Glomerular visceral epithelial cell (primary cell): ENCODE measurements around the gene POR.
"Not testable (repeated sequence)": the region's sequence is repeated elsewhere in the genome, so short reads cannot be mapped to it uniquely, and the experiment has no call there.

ENCODE experiments used
- DNase-seq: peaks from one replicate; pipeline ENCODE4 v3.0.0-alpha.2; 2016; ENCODE audit errors: extremely low spot score

The POR gene

DNA sequence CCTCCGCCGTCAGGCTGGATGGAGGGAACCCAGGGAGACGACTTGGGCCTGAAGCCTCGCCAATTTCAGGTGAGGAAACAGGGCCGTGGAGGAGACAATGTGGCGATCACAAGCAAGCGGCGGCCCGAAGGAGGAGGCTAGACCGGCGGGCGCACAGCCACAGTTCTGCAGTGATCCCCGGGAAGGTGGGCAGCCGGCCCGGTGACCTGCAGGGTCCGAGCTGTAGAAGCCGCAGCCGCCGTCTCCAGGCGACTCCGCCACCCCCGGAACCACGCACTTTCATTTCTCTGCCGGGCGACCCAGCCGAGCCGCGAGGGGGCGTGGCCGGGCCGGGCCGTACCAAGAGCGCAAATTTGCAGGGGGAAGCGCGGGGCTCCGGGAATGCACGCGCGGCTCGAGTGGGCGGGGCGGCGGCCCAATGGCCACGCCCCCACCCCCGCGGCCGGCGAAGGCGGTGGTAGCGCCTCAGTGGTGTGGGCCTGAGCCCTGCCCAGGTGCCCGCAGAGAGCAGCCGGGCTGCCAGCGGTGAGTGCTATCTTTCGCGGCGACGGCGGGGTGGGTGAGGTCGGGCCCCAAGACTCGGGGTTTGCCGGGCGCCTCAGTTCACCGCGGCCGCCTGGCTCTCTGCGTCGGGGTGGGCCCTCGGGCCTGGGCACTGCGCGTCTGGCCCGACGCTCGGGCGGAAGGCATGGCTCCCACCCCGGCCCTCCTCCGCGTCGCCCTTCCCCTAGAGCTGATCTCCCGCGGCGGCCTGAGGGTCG is at the start of gene POR:
Gene POR, plus strand, starts transcription at position 501 of the 761 bp plus-strand sequence. CDS start 38,847 bp downstream, outside the sequence.
- DNase-seq: peak; percentile 94

- DNase-seq: no peak
Measured at GRCh38 chr7:75866114-75866488, 48.9 kb upstream of the POR start.

DNA sequence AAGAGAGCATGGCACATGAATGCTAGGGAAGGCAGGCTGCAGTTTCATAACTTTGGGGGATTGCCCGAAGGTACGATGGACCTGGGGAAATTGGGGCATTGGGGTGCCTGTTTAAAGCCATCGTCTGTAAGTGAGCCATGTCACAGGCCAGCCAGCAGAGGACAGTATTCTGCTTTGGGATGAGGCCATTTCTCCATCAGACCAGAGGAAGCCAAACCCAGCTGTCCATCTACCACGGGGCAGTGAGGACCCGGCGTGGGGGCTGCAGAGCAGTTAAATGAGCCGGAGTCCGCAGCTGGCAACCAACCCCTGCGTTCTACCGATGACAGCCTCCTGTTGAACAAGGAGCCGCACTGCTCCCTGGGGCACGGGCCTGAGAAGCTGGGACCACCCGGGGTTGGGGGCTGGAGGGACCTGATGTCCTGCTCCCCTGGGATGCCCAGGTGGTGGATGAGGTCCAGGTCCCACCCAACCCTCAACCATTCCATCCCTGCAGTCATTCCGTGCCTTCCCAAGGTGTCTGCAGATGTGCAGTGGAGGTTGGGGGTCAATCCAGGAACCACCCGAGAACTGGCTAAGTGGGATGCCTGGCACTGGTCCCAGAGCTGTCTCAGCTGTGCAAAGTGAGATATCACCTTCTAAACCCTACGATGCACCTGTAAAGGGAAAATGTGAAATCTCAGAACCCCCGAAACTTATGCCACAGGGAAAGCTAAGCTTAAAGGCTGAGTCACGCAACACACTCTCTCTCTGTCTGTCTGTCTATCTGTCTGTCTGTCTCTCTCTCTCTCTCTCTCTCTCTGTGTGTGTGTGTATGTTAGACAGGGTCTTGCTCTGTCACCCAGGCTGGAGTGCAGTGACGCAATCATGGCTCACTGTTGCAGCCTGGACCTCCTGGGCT is 48.2 kb upstream of the POR start:
- peak; percentile 57 for DNase-seq

GRCh38 chr7:75867390-75867717 is 47.6 kb upstream of the POR start:
- no peak for DNase-seq

- no peak for DNase-seq
Measured at GRCh38 chr7:75868153-75868552, 46.8 kb upstream of the POR start.

DNA sequence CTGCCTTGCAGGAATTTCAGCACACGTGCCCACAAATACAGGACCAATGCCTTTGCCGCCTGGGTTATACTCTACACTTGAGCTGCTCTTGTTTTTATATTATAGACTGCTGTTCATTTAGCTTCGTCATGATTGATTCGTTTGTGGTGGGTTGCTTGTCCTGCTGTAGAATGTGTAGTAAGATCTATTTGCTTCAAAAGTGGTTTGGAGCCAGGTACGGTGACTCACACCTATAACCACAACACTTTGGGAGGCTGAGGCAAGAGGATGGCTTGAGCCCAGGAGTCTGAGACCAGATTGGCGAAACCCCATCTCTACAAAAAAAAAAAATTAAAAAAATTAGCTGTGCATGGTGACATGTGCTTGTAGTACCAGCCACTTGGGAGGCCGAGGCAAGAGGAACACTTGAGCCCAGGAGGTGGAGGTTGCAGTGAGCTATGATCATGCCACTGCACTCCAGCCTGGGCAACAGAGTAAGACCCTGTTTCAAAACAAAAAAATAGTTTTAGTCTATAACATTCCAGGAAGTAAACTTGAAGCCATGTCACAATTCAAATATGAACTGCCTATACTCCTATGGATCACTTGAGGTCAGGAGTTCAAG is 45.1 kb upstream of the POR start:
- no peak for DNase-seq

GRCh38 chr7:75870557-75871161 is 44.3 kb upstream of the POR start:
- DNase-seq: no peak

GRCh38 chr7:75872073-75872782 is 42.7 kb upstream of the POR start:
- no peak for DNase-seq

GRCh38 chr7:75874180-75874579 is 40.8 kb upstream of the POR start:
- DNase-seq: not testable (repeated sequence)

DNA sequence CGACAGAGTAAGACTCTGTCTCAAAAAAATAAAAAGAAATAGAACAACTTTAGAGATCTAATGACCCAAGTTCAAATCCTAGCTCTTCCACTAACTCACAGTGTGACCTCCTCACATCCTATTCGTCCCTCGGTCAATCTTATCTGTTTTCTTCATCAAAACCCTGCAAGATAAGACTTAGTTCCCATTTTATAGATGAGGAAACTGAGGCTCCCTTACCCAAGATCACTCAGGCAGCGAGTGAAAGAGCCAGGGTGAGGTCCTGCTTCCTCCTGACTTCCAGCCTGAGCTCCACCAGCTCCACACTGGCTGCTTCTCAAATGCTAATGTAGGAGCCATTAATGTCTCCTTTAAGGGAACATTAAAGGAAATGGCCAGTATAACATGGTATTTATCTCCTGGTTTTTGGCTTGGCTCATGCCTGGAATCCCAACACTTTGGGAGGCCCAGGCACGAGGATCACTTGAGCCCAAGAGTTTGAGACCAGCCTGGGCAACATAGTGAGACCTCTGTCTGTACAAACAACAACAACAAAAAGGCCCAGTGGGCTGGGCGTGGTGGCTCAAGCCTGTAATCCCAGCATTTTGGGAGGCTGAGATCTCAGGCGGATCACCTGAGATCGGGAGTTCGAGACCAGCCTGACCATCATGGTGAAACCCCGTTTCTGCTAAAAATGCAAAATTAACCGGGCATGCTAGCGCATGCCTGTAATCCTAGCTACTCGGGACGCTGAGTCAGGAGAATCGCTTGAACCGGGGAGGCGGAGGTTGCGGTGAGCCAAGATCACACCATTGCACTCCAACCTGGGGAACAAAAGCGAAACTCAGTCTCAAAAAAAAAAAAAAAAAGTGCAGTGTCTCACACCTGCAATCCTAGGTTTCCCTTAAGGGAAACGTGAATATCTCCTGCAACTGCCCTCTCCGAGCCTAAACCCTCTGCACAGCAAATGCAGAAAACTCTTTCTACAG is 39.6 kb upstream of the POR start:
- no peak for DNase-seq

- DNase-seq: no peak
Measured at GRCh38 chr7:75876126-75876881, 38.7 kb upstream of the POR start.

- no peak for DNase-seq
Measured at GRCh38 chr7:75878312-75878768, 36.6 kb upstream of the POR start.

GRCh38 chr7:75878769-75879611 is 36.0 kb upstream of the POR start, which contains the start of gene RHBDD2:
RHBDD2 (plus strand) TSS chr7:75879034; CDS start chr7:75879083, 49 bp downstream.
- DNase-seq: peak; percentile 94

- no peak for DNase-seq
Measured at GRCh38 chr7:75879771-75880184, 35.2 kb upstream of the POR start.

DNA sequence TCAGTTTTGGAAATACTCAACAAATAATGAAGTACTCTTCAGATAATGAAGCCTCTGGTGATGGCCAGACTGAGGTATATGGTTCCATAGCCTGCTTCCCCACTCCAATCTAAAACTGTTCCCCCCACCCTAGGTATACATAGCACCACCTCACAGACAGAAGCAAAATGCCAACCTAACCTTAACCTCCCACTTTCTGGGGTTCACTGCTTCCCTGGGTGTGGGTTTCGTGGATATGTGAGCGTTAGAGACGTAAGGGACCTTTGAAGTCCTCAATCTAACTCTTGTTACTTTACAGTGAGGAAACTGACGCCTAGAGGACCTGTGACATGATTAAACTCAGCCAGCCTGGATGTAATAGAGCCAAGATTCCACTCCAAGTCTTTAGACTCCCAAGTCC is 34.7 kb upstream of the POR start:
- no peak for DNase-seq

DNA sequence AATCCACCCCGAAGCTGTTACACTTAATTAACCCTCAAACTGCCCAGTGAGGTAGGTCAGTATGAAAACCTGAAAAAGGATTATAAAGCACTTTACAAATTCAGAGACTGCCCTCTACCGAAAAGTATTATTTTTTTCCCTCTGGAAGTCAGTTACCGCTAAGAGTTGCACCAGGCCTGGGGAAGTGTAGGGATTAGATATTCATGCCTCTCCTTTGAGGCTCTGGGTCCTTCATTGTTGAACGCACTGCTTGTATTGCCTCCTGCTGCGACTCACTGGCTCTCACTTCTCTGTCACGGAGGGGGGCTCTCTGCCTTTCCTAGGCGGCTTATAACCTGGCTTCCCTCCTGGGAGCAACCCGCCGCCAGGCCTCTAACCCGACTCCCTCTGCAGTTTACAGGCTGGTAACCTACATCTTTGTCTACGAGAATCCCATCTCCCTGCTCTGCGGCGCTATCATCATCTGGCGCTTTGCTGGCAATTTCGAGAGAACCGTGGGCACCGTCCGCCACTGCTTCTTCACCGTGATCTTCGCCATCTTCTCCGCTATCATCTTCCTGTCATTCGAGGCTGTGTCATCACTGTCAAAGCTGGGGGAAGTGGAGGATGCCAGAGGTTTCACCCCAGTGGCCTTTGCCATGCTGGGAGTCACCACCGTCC is 33.4 kb upstream of the POR start:
- DNase-seq: no peak

- DNase-seq: not testable (repeated sequence)
Measured at GRCh38 chr7:75883265-75883824, 31.6 kb upstream of the POR start.

- DNase-seq: no peak
Measured at GRCh38 chr7:75884476-75884875, 30.5 kb upstream of the POR start.
